Measurements from ENCODE around the gene HADHB.

DNA sequence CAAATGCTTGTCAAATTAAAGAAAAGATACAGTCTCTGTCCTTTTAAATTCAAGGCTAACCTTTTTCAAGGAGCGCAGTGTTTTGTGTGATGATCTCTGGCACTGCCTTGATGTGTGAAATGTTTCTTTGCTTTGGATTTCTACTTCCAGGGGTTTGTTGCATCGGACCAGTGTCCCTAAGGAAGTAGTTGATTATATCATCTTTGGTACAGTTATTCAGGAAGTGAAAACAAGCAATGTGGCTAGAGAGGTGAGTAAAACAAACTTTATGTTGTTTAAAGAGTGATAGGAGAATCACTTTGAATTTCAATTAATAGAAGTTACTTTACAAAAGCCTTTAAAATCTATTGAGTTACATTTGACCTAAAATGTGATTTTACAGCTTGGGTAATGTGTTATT is 28.8 kb downstream of the HADHB start:
- TF ChIP-seq GATA2 (IDR thresholded peaks at IDR 0.05; ENCODE audit: low read depth, low read length): no peak
- no peak for TF ChIP-seq GATA3 (IDR thresholded peaks at IDR 0.05; ENCODE audit: low read depth, low read length)
